ENCODE results near the gene ST8SIA2.
"Not testable (repeated sequence)": the region's sequence is repeated elsewhere in the genome, so short reads cannot be mapped to it uniquely, and the experiment has no call there.

The ST8SIA2 gene

GRCh38 chr15:92444631-92445030, 51.0 kb downstream of the ST8SIA2 start:
- peak; percentile 54 for DNase-seq

DNA sequence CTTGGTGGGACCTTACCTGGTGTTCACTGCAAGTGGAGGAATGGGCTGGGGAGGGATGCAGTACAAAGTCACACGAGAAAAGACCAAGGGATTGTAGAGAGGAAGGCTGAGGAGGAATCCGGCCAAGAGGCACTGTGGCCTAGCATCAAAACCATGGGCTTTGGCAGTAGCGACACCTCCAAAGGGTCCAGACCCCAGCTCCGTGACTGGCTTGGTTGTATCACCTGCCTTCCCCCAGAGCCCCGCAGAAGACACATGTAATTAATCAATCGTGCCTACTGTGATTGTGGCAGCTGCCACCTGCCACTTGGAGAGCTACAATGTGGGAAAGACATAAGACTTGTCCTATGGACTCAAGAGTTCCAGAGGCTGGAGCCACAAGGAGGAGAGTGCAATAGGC, 54.7 kb downstream of the ST8SIA2 start:
- DNase-seq: no peak

DNA sequence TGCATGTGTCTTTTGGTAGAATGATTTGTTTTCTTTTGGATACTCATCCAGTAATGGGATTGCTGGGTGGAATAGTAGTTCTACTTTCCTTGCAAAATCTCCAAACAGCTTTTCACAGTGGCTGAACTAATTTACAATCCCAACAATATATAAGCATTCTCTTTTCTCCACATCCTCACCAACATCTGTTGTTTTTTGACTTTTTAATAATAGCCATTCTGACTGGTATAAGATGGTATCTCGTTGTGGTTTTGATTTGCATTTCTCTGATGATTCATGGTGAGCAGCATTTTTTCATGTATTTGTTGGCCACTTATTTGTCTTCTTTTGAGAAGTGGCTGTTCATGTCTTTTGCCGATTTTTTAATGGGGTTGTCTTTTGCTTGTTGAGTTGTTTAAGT, 55.8 kb downstream of the ST8SIA2 start:
- DNase-seq: no peak

DNA sequence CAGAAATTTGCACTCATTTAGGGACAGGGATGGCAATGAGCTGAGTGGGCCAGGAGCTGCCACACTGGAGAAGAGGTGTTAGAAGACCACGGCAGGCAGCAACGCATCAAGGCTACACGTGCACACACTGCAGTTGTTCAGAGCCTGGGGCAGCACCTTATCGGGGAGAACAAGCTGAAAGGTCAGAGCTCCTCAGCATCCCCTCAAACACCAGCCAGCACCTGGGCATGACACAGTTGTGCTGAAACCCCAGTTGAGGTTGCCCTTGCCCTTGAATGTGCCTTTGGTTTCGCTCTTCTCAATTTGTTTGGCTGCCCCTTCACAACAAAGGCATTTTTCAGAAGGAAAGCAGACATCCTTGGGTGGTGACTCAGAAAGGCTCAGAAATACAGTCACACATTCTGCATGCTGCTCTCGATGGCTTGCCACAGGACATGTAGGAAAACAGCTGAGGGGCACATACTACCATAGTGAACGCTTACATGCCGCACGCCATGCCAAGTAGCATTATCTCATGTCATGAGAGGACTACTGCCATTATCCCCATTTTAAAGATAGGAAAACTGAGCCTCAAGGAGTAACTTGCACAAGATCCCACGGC, 57.6 kb downstream of the ST8SIA2 start:
- no peak for DNase-seq

- DNase-seq: no peak
These were observed 58.5 kb downstream of the ST8SIA2 start for GRCh38 chr15:92452143-92452542.

DNA sequence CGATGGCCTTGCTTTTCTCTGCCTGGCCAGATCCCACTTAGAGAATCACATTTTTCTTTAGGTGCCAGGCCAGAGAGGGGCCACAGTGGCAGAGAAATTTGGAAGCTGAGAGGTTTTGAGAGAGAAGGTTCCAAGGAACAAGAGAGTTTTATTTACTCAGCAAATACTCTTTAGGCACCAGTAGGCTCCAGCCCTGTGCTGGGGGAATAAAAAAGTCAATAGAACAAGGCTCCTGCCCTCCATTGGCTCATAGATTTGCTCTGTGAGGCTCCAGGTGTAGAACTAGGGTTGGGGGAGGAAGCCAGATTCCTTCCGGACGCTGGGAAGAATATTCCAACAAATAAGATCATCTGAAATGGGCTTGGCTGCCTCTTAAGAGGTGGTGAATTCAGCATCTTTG, 59.9 kb downstream of the ST8SIA2 start:
- DNase-seq: no peak

DNA sequence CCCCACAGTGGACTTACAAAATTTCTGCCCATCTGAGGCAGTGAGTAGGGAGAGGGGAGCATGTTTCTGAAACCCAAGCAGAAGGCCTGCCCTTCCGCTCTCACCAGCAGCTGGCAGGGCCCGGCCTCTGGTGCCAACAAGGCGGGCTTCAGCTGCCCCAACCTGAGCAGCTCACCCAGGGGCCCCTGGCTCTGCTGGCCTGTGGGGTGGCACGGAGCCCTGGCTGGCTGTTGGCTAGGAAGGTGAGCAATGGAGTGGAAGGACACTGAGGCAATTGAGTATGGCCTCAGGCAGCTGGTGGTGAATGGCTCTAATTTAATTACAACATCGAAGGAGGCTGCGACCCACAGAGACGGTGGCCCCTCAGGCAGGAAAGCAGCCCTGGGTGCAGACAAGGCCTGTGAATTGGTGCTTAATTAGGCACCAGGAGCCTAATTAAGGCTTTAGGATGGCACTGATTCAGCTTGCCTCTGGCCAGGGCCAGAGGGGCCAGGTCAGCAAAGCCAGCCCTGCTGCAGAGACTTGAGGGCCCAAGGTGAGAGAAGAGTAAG, 60.9 kb downstream of the ST8SIA2 start:
- DNase-seq: no peak

DNA sequence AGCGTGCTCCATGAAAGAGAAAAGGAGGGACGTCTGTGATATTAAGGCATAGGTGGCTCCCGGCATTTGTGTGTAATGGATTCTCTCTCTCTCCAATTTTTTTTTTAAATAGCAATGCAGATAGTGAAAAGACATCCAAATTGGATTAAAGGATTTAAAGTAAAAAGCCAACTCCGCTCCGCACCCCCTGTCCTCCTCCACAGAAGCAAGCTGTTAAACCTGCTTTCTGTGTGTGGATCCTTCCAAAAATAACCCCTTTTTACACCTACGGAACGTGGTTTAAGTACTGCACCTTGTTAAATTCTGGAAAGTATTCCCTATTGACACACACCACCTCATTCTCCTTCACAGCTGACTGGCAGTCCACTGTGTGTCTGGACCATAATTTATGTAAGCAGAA, 61.6 kb downstream of the ST8SIA2 start:
- DNase-seq: no peak

- DNase-seq: peak; percentile 2
These were observed 63.9 kb downstream of the ST8SIA2 start for GRCh38 chr15:92457471-92458041.

DNA sequence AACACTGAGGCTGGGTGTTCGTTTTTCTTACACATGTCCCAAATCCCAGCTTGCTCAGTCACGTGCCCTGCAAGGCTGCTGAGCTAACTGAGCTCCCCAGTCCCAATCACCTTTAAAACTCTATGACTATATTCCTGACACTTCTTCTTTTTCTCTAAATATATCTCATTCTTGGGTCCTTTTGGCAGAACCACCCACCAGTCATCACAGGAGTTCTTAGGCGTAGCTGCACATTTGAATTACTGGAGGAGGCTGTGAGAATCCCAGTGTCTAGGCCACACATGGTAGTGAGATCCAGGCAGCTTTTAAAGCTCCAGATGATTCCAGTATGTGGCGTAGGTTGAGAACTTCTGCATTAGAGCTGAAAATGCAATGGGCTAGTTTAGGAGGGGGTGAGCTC, 66.3 kb downstream of the ST8SIA2 start:
- DNase-seq: no peak

DNA sequence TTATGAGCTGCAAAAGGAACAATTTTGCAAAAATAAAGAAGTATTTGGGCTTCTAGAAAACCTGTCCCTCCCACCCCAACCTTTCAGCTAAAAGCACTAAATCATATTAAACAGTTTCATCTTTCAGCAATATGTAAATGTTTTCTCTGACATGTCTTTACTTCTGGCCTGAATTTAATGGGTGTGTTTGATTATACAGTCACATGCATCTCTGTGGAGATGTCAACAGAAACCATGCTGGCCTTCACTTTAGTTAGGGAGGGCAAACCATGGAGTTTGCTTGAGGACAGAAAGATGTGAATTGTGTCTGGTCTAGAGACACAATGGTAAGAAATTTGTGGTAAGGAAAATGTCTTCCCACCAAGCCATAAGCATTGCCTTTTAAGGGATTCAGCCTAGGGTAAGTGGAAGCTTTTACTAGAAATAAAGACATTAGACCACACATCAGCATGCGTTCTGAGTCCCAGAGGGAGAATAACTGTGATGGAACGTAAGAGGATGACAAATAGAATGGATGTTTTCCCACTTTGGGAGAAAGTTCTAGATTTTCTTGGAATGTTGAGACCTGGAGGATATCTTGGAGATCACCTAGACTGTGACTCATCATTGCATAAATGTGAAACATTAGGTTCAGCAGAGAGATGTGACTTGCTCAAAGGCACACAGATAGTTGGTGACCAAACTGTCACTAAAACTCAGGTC, 68.9 kb downstream of the ST8SIA2 start:
- DNase-seq: no peak

DNA sequence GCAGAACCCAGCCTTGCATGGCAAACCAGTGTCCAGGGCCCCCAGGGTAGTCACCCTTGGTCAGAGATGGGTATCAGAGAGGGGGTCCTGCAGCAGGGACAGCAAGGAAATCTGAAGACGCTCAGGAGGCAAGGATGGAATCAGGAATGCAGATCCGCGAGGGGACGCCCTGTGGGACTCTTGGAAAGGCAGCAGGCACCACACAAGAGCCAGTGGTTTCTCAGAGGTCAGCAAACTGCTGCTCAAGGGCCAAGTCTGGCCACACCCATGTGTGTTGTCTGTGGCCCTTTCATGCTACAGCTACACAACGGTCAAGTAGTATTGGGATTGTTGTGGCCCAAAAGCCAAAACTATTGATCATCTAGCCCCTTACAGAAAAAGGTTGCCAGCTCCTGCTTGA, 69.7 kb downstream of the ST8SIA2 start:
- DNase-seq: no peak

DNA sequence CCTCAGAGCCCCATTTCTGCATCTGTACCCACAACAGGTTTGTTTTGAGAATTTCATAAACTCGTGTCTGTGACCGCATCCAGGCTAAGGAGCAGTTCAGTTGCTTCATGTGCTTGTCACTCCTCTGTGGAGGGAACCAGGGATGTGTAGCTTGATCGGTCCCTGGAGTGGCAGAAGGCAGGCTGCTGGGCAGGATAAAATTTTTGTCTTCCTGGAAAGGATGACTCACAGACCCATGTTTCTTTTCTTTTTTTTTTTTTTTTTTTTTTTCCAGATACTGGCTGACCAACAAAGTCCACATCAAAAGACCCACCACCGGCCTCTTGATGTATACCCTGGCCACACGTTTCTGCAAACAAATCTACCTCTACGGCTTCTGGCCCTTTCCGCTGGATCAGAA, 70.1 kb downstream of the ST8SIA2 start:
- no peak for DNase-seq

DNA sequence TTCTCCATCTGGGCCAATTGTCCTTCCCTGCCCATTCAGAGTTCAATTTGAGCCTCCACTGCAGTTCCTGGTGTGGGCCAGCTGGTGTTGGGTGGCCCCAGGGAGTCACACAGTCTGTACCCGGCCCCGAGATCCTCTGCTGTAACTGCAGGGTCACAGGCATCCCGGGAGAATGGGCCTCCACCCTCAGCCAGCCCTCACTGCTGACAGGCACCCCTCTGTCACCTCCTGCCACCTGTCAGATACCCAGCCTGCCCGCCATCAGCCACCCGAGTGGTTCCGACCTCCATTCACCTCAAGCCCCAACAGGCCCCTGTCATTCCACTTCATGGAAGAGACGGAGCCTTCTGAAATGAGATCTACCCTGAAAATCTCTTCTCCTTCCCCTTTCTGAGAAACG, 73.2 kb downstream of the ST8SIA2 start:
- no peak for DNase-seq

GRCh38 chr15:92467245-92467644, 73.6 kb downstream of the ST8SIA2 start:
- DNase-seq: no peak

GRCh38 chr15:92468991-92469390, 75.3 kb downstream of the ST8SIA2 start:
- no peak for DNase-seq

DNA sequence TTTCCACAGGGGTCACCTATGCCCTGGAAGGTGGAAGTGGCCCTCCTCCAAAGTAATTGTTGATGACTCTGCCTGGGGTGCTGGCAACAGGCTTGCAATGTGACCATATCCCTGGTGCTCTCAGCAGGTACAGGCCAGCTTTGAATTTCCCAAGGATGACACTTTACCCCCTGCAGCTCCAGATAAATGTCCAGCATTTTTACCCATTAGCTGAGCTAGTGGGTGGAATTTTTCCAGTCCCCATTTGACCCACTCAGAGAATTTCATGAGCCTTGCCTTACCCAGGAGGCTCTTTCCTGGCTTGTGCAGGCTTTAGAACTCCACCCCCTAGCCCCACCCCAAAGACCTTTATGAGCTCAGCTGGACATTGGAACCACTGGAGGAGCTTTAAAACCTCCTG, 77.6 kb downstream of the ST8SIA2 start:
- DNase-seq: no peak

- no peak for DNase-seq
These were observed 80.1 kb downstream of the ST8SIA2 start for GRCh38 chr15:92473756-92474155.

DNA sequence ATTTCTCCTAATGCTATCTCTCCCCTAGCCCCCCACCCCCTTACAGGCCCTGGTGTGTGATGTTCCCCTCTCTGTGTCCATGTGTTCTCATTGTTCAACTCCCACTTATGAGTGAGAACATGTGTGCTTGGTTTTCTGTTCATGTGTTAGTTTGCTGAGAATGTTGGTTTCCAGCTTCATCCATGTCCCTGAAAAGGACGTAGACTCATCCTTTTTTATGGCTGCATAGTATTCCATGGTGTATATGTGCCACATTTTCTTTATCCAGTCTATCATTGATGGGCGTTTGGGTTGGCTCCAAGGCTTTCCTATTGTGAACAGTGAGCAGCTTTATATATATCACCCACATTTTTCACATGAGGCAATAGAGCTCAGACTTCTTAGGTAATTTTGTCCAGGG, 86.0 kb downstream of the ST8SIA2 start:
- not testable (repeated sequence) for DNase-seq

DNA sequence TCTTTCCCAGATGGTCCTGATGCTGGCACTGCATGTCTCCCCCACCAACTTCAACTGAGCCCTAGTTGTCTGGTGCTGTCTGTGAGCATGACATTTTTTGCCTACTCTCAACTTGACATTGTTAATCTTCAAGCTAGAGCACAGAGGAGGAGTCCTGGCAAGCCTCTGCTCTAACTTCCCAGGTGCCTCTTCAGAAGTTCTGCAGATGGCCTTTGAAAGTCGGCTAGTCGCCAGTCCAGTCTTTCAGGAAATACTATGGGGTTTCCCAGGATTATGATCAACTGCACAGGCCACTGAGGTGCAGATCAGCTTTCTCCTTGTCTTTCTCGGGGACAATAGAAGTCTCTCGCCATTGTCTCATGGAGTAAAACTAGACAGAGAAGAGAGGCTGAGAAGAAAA, 86.7 kb downstream of the ST8SIA2 start:
- no peak for DNase-seq

- DNase-seq: no peak
These were observed 91.8 kb downstream of the ST8SIA2 start for GRCh38 chr15:92485441-92485840.

DNA sequence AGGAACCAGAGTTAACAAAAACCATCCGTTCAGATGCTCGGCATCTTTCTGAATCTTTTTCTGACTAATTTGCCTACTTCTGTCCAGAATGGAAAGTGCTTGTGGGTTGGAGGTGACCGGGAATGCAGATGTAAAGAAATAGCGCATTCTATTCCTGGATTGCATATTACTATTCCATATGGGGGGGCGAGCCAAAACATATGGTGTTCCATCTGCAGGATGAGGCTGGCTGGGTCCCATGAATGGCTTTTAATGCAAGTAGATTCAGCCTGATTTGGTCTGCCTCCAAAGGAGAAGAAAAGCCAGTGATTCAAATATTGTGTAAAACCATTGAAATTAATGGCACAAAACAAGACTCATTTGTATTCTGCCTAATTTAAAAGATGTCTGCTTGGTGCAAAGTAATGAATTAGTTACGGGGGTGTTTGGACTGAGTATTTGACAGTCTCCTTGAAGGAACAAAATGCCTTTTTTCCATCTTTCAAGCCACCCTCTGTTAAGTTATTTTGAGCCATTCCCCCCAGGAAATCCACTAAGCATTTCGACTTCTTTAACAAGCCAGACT, 99.0 kb downstream of the ST8SIA2 start:
- DNase-seq: no peak

- no peak for DNase-seq
These were observed 101.2 kb downstream of the ST8SIA2 start for GRCh38 chr15:92494806-92495336.

GRCh38 chr15:92495446-92495845, 101.8 kb downstream of the ST8SIA2 start:
- no peak for DNase-seq
